Uterus (tissue), 4 donors: Measurements from ENCODE around the gene SLC22A17. TPM values are rescaled to one million over a fixed set of nuclear protein-coding genes. Genes with fewer than 3 reads are reported as not detected.

Source experiments
- DNase-seq, 2 donors: peaks; one replicate each; pipeline ENCODE4 v3.0.0-alpha.2; 2019 to 2020
- H3K27ac ChIP-seq, 2 donors: fragments of 200-600 bp; sonication (generic); 1 replicate in 1 of 2; 2 replicates in 1 of 2; pipeline ENCODE4 v1.5.1; 2016 to 2018
- H3K27me3 ChIP-seq, 2 donors: fragments of 200-600 bp; sonication (generic); one replicate each; pipeline ENCODE4 v1.5.1; 2018 to 2019; ENCODE audit warnings: control low read depth in 1 of 2
- H3K36me3 ChIP-seq, 2 donors: fragments of 200-600 bp; sonication (generic); one replicate each; pipeline ENCODE4 v1.5.1; 2019; ENCODE audit warnings: control low read depth in 1 of 2
- H3K4me1 ChIP-seq, 2 donors: fragments of 200-600 bp; sonication (generic); one replicate each; pipeline ENCODE4 v1.5.1; 2018 to 2019; ENCODE audit warnings: control low read depth in 1 of 2
- H3K4me3 ChIP-seq, 2 donors: fragments of 200-600 bp; sonication (generic); 1 replicate in 1 of 2; 2 replicates in 1 of 2; pipeline ENCODE4 v1.5.1; 2018 to 2019; ENCODE audit warnings: mild to moderate bottlenecking in 1 of 2
- H3K9me3 ChIP-seq, 2 donors: fragments of 200-600 bp; sonication (generic); one replicate each; pipeline ENCODE4 v1.5.1; 2019; ENCODE audit warnings: control low read depth in 1 of 2
- CTCF ChIP-seq, 4 experiments: fragments of 200-600 bp in 2 of 4; fragments of 450-650 bp in 2 of 4; sonication (generic) in 2 of 4; IDR thresholded peaks; one replicate each; pipeline ENCODE4 v1.5.1; 2016 to 2019; ENCODE audit warnings: antibody characterized with exemption in 4 of 4, mild to moderate bottlenecking in 2 of 4, moderate library complexity in 1 of 4
- POLR2A ChIP-seq, 2 donors: fragments of 450-650 bp; IDR thresholded peaks; one replicate each; pipeline ENCODE4 v1.6.1; 2016; ENCODE audit warnings: antibody characterized with exemption in 2 of 2, mild to moderate bottlenecking in 1 of 2, moderate library complexity in 1 of 2
- intact Hi-C: fragments of 100-400 bp; cut with DNase I; formaldehyde crosslinking; loops from one replicate; pipeline ENCODE4 v1.15.1; 2023; ENCODE audit warnings: low total_unique reads
- total RNA-seq, 4 donors: library from RNA; depleted of rRNA in 3 of 4; stranded (reverse); fragments of >200 nt in 3 of 4; gene quantifications; one replicate each; pipeline versions ENCODE4 v1.1.0 to v1.2.4, GENCODE V29; 2014 to 2023
- donor health status: DM: yes; HTN: yes; CAD: no.

SLC22A17 gene
- total RNA-seq, 4 donors from 2014 or later: 30.6 to 49.4 (median 41.7) TPM

- no peak overlapping the region for H3K4me3 ChIP-seq
- no peak for DNase-seq
- H3K27me3 ChIP-seq: no peaks in the 10 kb centered on the region
- H3K4me1 ChIP-seq: no peaks in the 10 kb centered on the region
- TF ChIP-seq POLR2A (IDR thresholded peaks at IDR 0.05) (no peak), CTCF (IDR thresholded peaks at IDR 0.05) (no peak)
- intact Hi-C loops: loop anchor here (5.0 kb wide), 1 partner anchor 51 kb away; no protein-coding TSS in a partner anchor
- no peak overlapping the region for H3K27ac ChIP-seq
- no peaks in the 10 kb centered on the region for H3K9me3 ChIP-seq
- H3K36me3 ChIP-seq: no peaks in the 10 kb centered on the region
Observed at GRCh38 chr14:23377573-23378563, 25.2 kb upstream of the SLC22A17 start.

- no peak overlapping the region for H3K4me3 ChIP-seq
- no peaks in the 10 kb centered on the region for H3K9me3 ChIP-seq
- H3K4me1 ChIP-seq: no peaks in the 10 kb centered on the region
- peak overlapping the region in 1 of 2 donors; percentile 10 for H3K27ac ChIP-seq
- no peaks in the 10 kb centered on the region for H3K27me3 ChIP-seq
- no peak for DNase-seq
- intact Hi-C loops: loop anchor here (5.0 kb wide), 1 partner anchor 50 kb away; no protein-coding TSS in a partner anchor
- no peaks in the 10 kb centered on the region for H3K36me3 ChIP-seq
- TF ChIP-seq CTCF (IDR thresholded peaks at IDR 0.05): no peak
Observed at GRCh38 chr14:23377198-23377550, 24.5 kb upstream of the SLC22A17 start.

- Histone ChIP-seq H3K9me3 (no peaks in the 10 kb centered on the region), H3K36me3 (no peaks in the 10 kb centered on the region), H3K27ac (peak within 1 kb of the TSS; percentile 10 to 24), H3K4me3 (peak within 1 kb of the TSS in 1 of 2 donors; percentile 3), H3K27me3 (no peaks in the 10 kb centered on the region), H3K4me1 (no peaks in the 10 kb centered on the region)
- intact Hi-C loops: loop anchor here (5.0 kb wide), 1 partner anchor 49 kb away; no protein-coding TSS in a partner anchor
- TF ChIP-seq POLR2A (IDR thresholded peaks at IDR 0.05): no peak
- TF ChIP-seq CTCF (IDR thresholded peaks at IDR 0.05): no peak
- no peak for DNase-seq
Observed at GRCh38 chr14:23376482-23377197, 24.0 kb upstream of the SLC22A17 start, which contains the start of gene CMTM5. CMTM5 (plus strand) TSS chr14:23377046; CDS start chr14:23377252, 206 bp downstream.

- Histone ChIP-seq H3K4me1 (no peaks in the 10 kb centered on the region), H3K9me3 (no peaks in the 10 kb centered on the region), H3K4me3 (no peak overlapping the region), H3K27me3 (no peaks in the 10 kb centered on the region), H3K27ac (no peak overlapping the region), H3K36me3 (no peaks in the 10 kb centered on the region)
- no peak for DNase-seq
- intact Hi-C loops: loop anchor here (5.0 kb wide), 1 partner anchor 48 kb away; no protein-coding TSS in a partner anchor
- TF ChIP-seq POLR2A (IDR thresholded peaks at IDR 0.05) (no peak), CTCF (IDR thresholded peaks at IDR 0.05) (no peak)
Observed at GRCh38 chr14:23375527-23376251, 23.0 kb upstream of the SLC22A17 start.
